CD8-positive, alpha-beta memory T cell (primary cell): Measurements from ENCODE around the gene FAM174C. TPM values are rescaled to one million over a fixed set of nuclear protein-coding genes. Genes with fewer than 3 reads are reported as not detected.

Experiments used
- CTCF ChIA-PET: fragments of 350-600 bp; sonication (Branson Sonifier 250); formaldehyde crosslinking; loops from one replicate; lab custom pipeline; 2021; ENCODE audit warnings: antibody characterized with exemption; lab: Charles Lee
- POLR2A ChIA-PET: fragments of 350-600 bp; sonication (Branson Sonifier 250); formaldehyde crosslinking; loops from one replicate; lab custom pipeline; 2021; ENCODE audit warnings: antibody characterized with exemption; lab: Charles Lee
- DNase-seq, 5 donors: peaks; one replicate each; pipeline versions ENCODE4 v3.0.0 to v3.0.0-alpha.2; 2020 to 2022; ENCODE audit warnings: mixed read lengths in 1 of 5
- H3K27ac ChIP-seq: one replicate; pipeline ENCODE4 v1.7.0; 2013; ENCODE audit warnings: low read depth, mild to moderate bottlenecking, low read length, moderate library complexity
- H3K27me3 ChIP-seq: 2 replicates; pipeline ENCODE4 v1.7.0; 2013; ENCODE audit warnings: low read length, mild to moderate bottlenecking; ENCODE audit not compliant: insufficient read depth, poor library complexity, severe bottlenecking
- H3K36me3 ChIP-seq: 2 replicates; pipeline ENCODE4 v1.7.0; 2013; ENCODE audit warnings: mild to moderate bottlenecking, low read length, moderate library complexity; ENCODE audit not compliant: insufficient read depth
- H3K4me1 ChIP-seq: 2 replicates; pipeline ENCODE4 v1.7.0; 2013; ENCODE audit warnings: mild to moderate bottlenecking, low read length, moderate library complexity; ENCODE audit not compliant: insufficient read depth
- H3K4me3 ChIP-seq: 2 replicates; pipeline ENCODE4 v1.7.0; 2013; ENCODE audit warnings: mild to moderate bottlenecking, low read length
- H3K9me3 ChIP-seq: 2 replicates; pipeline ENCODE4 v1.7.0; 2013; ENCODE audit warnings: mild to moderate bottlenecking, low read length
- H3K27ac Mint-ChIP-seq, 8 donors: one replicate each; pipeline ENCODE4 v1.8.0; 2020 to 2021; ENCODE audit warnings: mixed read lengths in 8 of 8, mild to moderate bottlenecking in 6 of 8, inconsistent platforms in 3 of 8, moderate library complexity in 3 of 8
- H3K27me3 Mint-ChIP-seq, 2 donors: one replicate each; pipeline ENCODE4 v1.8.0; 2020 to 2021; ENCODE audit warnings: mixed read lengths in 2 of 2, mild to moderate bottlenecking in 1 of 2, moderate library complexity in 1 of 2
- H3K36me3 Mint-ChIP-seq, 3 donors: one replicate each; pipeline ENCODE4 v1.8.0; 2020 to 2021; ENCODE audit warnings: mixed read lengths in 3 of 3, inconsistent platforms in 1 of 3, mild to moderate bottlenecking in 1 of 3
- H3K4me1 Mint-ChIP-seq, 3 donors: one replicate each; pipeline ENCODE4 v1.8.0; 2020 to 2021; ENCODE audit warnings: mixed read lengths in 3 of 3, inconsistent platforms in 1 of 3, mild to moderate bottlenecking in 1 of 3
- H3K4me3 Mint-ChIP-seq, 7 donors: one replicate each; pipeline ENCODE4 v1.8.0; 2020 to 2021; ENCODE audit warnings: mixed read lengths in 7 of 7, mild to moderate bottlenecking in 6 of 7, moderate library complexity in 4 of 7, inconsistent platforms in 2 of 7
- H3K9me3 Mint-ChIP-seq, 5 donors: one replicate each; pipeline ENCODE4 v1.8.0; 2020 to 2022; ENCODE audit warnings: mixed read lengths in 5 of 5, mild to moderate bottlenecking in 3 of 5, moderate library complexity in 2 of 5, inconsistent platforms in 1 of 5
- polyA plus RNA-seq: library from polyadenylated mRNA; unstranded; fragments of 300-500 nt; fragmentation: Illumina TruSeq; gene quantifications from one replicate; pipeline ENCODE4 v1.2.3, GENCODE V29; 2021
- total RNA-seq, 2 experiments: library from RNA; stranded (reverse); gene quantifications; one replicate each; pipeline ENCODE4 v1.2.3, GENCODE V29; 2021

Gene FAM174C
- total and polyA plus RNA-seq, 3 experiments from 2014 or later, result 100 to 113 (median 113) TPM

- ChIA-PET POLR2A (interaction anchor here (0.9 to 3.5 kb wide), 2 partner anchors 19 to 27 kb away, joined by 5 to 17 read pairs; no protein-coding TSS in a partner anchor), CTCF (interaction anchor here (1.0 to 1.9 kb wide), 3 partner anchors 18 to 28 kb away, joined by 3 to 7 read pairs (median 4); no protein-coding TSS in a partner anchor)
- DNase-seq, result no peak
- Histone ChIP-seq H3K4me1 (peaks cover 82% of the 10 kb centered on the region), H3K9me3 (no peaks in the 10 kb centered on the region), H3K4me3 (peak overlapping the region; percentile 99), H3K36me3 (peaks cover 42% of the 10 kb centered on the region), H3K27me3 (no peaks in the 10 kb centered on the region), H3K27ac (peak overlapping the region; percentile 54)
- Mint-ChIP-seq H3K9me3 (no peaks in the 10 kb centered on the region), H3K27ac (peak overlapping the region; percentile 86 to 98 (median 93)), H3K27me3 (peaks cover 0 to 10% of the 10 kb centered on the region in 2 donors), H3K4me1 (peaks cover 55 to 74% (median 60%) of the 10 kb centered on the region in 3 donors), H3K4me3 (peak overlapping the region; percentile 86 to 92 (median 87)), H3K36me3 (peaks cover 14 to 52% (median 17%) of the 10 kb centered on the region in 3 donors)
Observed at GRCh38 chr19:1271528-1272422, 3.6 kb upstream of the FAM174C start.

GRCh38 chr19:1272423-1273262 lies 2.7 kb upstream of the FAM174C start:
- Mint-ChIP-seq H3K36me3 (peaks cover 14 to 55% (median 19%) of the 10 kb centered on the region in 3 donors), H3K4me1 (peaks cover 53 to 71% (median 56%) of the 10 kb centered on the region in 3 donors), H3K4me3 (peak overlapping the region; percentile 26 to 87 (median 56)), H3K9me3 (no peaks in the 10 kb centered on the region), H3K27me3 (peaks cover 0 to 10% of the 10 kb centered on the region in 2 donors), H3K27ac (peak overlapping the region in 7 of 8 donors; percentile 17 to 98 (median 72))
- Histone ChIP-seq H3K36me3 (peaks cover 42% of the 10 kb centered on the region), H3K4me3 (no peak overlapping the region), H3K27me3 (no peaks in the 10 kb centered on the region), H3K27ac (peak overlapping the region; percentile 4), H3K9me3 (no peaks in the 10 kb centered on the region), H3K4me1 (peaks cover 80% of the 10 kb centered on the region)
- no peak for DNase-seq
- POLR2A ChIA-PET, result interaction anchor here (0.9 to 3.5 kb wide), 3 partner anchors 9 to 28 kb away, joined by 4 to 17 read pairs (median 5); no protein-coding TSS in a partner anchor
- CTCF ChIA-PET, result interaction anchor here (1.0 to 1.9 kb wide), 5 partner anchors 11 to 29 kb away, joined by 3 to 15 read pairs (median 4); no protein-coding TSS in a partner anchor

GRCh38 chr19:1273263-1274041 lies 1.9 kb upstream of the FAM174C start:
- Mint-ChIP-seq H3K36me3 (peaks cover 14 to 58% (median 19%) of the 10 kb centered on the region in 3 donors), H3K27ac (peak overlapping the region; percentile 54 to 98 (median 82)), H3K9me3 (no peaks in the 10 kb centered on the region), H3K4me3 (peak overlapping the region; percentile 43 to 87 (median 69)), H3K27me3 (peaks cover 0 to 10% of the 10 kb centered on the region in 2 donors), H3K4me1 (peaks cover 53 to 66% (median 55%) of the 10 kb centered on the region in 3 donors)
- Histone ChIP-seq H3K36me3 (peaks cover 42% of the 10 kb centered on the region), H3K4me3 (no peak overlapping the region), H3K4me1 (peaks cover 72% of the 10 kb centered on the region), H3K9me3 (no peaks in the 10 kb centered on the region), H3K27ac (peak overlapping the region; percentile 92), H3K27me3 (no peaks in the 10 kb centered on the region)
- DNase-seq, result no peak
- CTCF ChIA-PET, result interaction anchor here (0.9 to 1.7 kb wide), 3 partner anchors 10 to 29 kb away, joined by 3 to 15 read pairs (median 3); no protein-coding TSS in a partner anchor
- POLR2A ChIA-PET, result interaction anchor here (0.8 to 3.5 kb wide), 3 partner anchors 10 to 29 kb away, joined by 4 to 17 read pairs (median 4); no protein-coding TSS in a partner anchor

- no peaks in the 10 kb centered on the region for H3K27me3 ChIP-seq
- H3K9me3 Mint-ChIP-seq, result no peaks in the 10 kb centered on the region
- DNase-seq, result no peak
- peaks cover 14 to 65% (median 19%) of the 10 kb centered on the region in 3 donors for H3K36me3 Mint-ChIP-seq
- peaks cover 0 to 10% of the 10 kb centered on the region in 2 donors for H3K27me3 Mint-ChIP-seq
- H3K4me3 ChIP-seq, result no peak overlapping the region
- peaks cover 67% of the 10 kb centered on the region for H3K4me1 ChIP-seq
- H3K36me3 ChIP-seq, result peaks cover 49% of the 10 kb centered on the region
- H3K27ac ChIP-seq, result peak overlapping the region; percentile 92
- no peaks in the 10 kb centered on the region for H3K9me3 ChIP-seq
- H3K27ac Mint-ChIP-seq, result peak overlapping the region; percentile 35 to 98 (median 81)
- H3K4me1 Mint-ChIP-seq, result peaks cover 49 to 59% (median 50%) of the 10 kb centered on the region in 3 donors
- CTCF ChIA-PET, result interaction anchor here (0.9 to 1.7 kb wide), 3 partner anchors 11 to 30 kb away, joined by 3 to 15 read pairs (median 3); no protein-coding TSS in a partner anchor
- POLR2A ChIA-PET, result interaction anchor here (0.8 to 3.5 kb wide), 3 partner anchors 10 to 30 kb away, joined by 4 to 17 read pairs (median 4); no protein-coding TSS in a partner anchor
- peak overlapping the region in 6 of 7 donors; percentile 13 to 87 (median 65) for H3K4me3 Mint-ChIP-seq
Observed at GRCh38 chr19:1274081-1274851, 1.1 kb upstream of the FAM174C start.

GRCh38 chr19:1274852-1275259 lies 474 bp upstream of the FAM174C start:
- H3K9me3 Mint-ChIP-seq, result no peaks in the 10 kb centered on the region
- H3K27me3 ChIP-seq, result no peaks in the 10 kb centered on the region
- ChIA-PET POLR2A (interaction anchor here (0.8 to 1.8 kb wide), 9 partner anchors 9 to 205 kb away, joined by 3 to 18 read pairs (median 3); a partner anchor contains a TSS), CTCF (interaction anchor here (1.0 to 1.8 kb wide), 3 partner anchors 9 to 31 kb away, joined by 6 to 15 read pairs (median 12); no protein-coding TSS in a partner anchor)
- peak overlapping the region; percentile 49 for H3K4me3 ChIP-seq
- H3K36me3 Mint-ChIP-seq, result peaks cover 14 to 68% (median 20%) of the 10 kb centered on the region in 3 donors
- peak in 1 of 5 donors; percentile 63 for DNase-seq
- H3K27ac ChIP-seq, result peak overlapping the region; percentile 92
- no peaks in the 10 kb centered on the region for H3K9me3 ChIP-seq
- H3K27me3 Mint-ChIP-seq, result peaks cover 0 to 10% of the 10 kb centered on the region in 2 donors
- H3K4me1 Mint-ChIP-seq, result peaks cover 51 to 62% (median 53%) of the 10 kb centered on the region in 3 donors
- H3K27ac Mint-ChIP-seq, result peak overlapping the region in 3 of 8 donors; percentile 70 to 98 (median 78)
- peak overlapping the region in 4 of 7 donors; percentile 50 to 82 (median 72) for H3K4me3 Mint-ChIP-seq
- peaks cover 66% of the 10 kb centered on the region for H3K4me1 ChIP-seq
- peaks cover 51% of the 10 kb centered on the region for H3K36me3 ChIP-seq

GRCh38 chr19:1275976-1276627 lies 772 bp downstream of the FAM174C start:
- peak overlapping the region; percentile 79 to 87 (median 84) for H3K4me3 Mint-ChIP-seq
- H3K27ac ChIP-seq, result peak overlapping the region; percentile 92
- H3K27me3 Mint-ChIP-seq, result peaks cover 0 to 6% of the 10 kb centered on the region in 2 donors
- peak overlapping the region; percentile 89 to 98 (median 94) for H3K27ac Mint-ChIP-seq
- no peaks in the 10 kb centered on the region for H3K27me3 ChIP-seq
- H3K9me3 ChIP-seq, result no peaks in the 10 kb centered on the region
- peaks cover 54% of the 10 kb centered on the region for H3K4me1 ChIP-seq
- H3K4me1 Mint-ChIP-seq, result peaks cover 41 to 54% (median 44%) of the 10 kb centered on the region in 3 donors
- DNase-seq, result no peak
- H3K4me3 ChIP-seq, result peak overlapping the region; percentile 74
- peaks cover 47% of the 10 kb centered on the region for H3K36me3 ChIP-seq
- ChIA-PET POLR2A (interaction anchor here (0.6 to 1.8 kb wide), 2 partner anchors 31 to 75 kb away, joined by 5 to 15 read pairs; no protein-coding TSS in a partner anchor), CTCF (interaction anchor here (1.8 kb wide), 1 partner anchor 32 kb away, joined by 12 read pairs; no protein-coding TSS in a partner anchor)
- peaks cover 11 to 60% (median 18%) of the 10 kb centered on the region in 3 donors for H3K36me3 Mint-ChIP-seq
- H3K9me3 Mint-ChIP-seq, result no peaks in the 10 kb centered on the region
